Esophagus squamous epithelium (tissue), 4 donors: ENCODE results near the gene LITAF.

Experiments used
- CTCF ChIP-seq, 6 experiments: fragments of 450-650 bp in 4 of 6; fragments of 200-600 bp in 2 of 6; sonication (generic) in 2 of 6; IDR thresholded peaks; one replicate each; pipeline ENCODE4 v1.5.1; 2016 to 2019; ENCODE audit warnings: antibody characterized with exemption in 6 of 6, mild to moderate bottlenecking in 4 of 6, moderate library complexity in 4 of 6
- POLR2A ChIP-seq, 4 donors: fragments of 450-650 bp; IDR thresholded peaks; one replicate each; pipeline ENCODE4 v1.6.1; 2017; ENCODE audit warnings: antibody characterized with exemption in 4 of 4, mild to moderate bottlenecking in 4 of 4, moderate library complexity in 3 of 4

GRCh38 chr16:11610121-11610505, 23.4 kb upstream of the LITAF start:
- TF ChIP-seq CTCF (IDR thresholded peaks at IDR 0.05) (no peak), POLR2A (IDR thresholded peaks at IDR 0.05) (no peak)
